ENCODE measurements around the gene TBC1D14. TPM values are rescaled to one million over a fixed set of nuclear protein-coding genes. Genes with fewer than 3 reads are reported as not detected.

Gene TBC1D14
- total and polyA plus RNA-seq, 2 of the 8 experiments (the other 6 are each of a cell fraction or from before 2014, with no cell fraction given), result 45.6 to 48.2 TPM

DNA sequence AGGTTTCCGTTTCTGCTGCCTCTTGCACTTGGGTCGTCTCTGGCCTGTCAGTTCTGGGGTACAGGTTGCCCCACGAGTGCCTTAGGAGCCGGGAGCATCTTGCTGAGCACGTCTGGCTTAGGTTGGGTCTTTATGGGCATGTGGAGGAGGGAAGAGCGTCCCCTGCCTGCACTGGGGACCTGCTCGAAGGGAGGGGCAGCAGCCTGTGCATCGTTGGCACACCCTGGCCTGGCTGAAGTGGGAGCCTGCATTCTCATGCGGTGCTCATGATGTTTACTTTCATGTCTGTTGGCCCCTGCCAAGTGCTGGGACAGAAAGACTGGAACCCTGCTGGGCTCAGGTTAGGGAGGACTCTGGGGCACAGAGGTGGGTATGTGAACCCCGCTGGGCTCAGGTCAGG lies 109.7 kb downstream of the TBC1D14 start:
- DNase-seq (ENCODE audit: low read depth in 1 of 2, low spot score in 2 of 2) (no peak), FAIRE-seq (no peak)
- Histone ChIP-seq H3K9ac (replicated peaks in 1 of 4; ENCODE audit: extremely low read depth in 1 of 4, low read depth in 3 of 4, low read length in 3 of 4) (no peak overlapping the region), H2BK5ac (ENCODE audit: low read depth, low read length) (no peak overlapping the region), H4K91ac (replicated peaks; ENCODE audit: insufficient read length, low read length) (no peak overlapping the region), H3K23me2 (ENCODE audit: low read depth, low read length) (no peaks in the 10 kb centered on the region), H2BK20ac (ENCODE audit: low read length) (no peak overlapping the region), H3K4me1 (replicated peaks in 1 of 4; ENCODE audit: control insufficient read depth in 3 of 4, insufficient read depth in 4 of 4, low read length in 3 of 4) (no peaks in the 10 kb centered on the region; a peak in 1 of 7 replicates), H4K8ac (ENCODE audit: extremely low read depth, insufficient read depth, low read length) (no peak overlapping the region), H3K9me3 (ENCODE audit: insufficient read depth in 2 of 2, low read depth in 1 of 2, low read length in 1 of 2) (no peaks in the 10 kb centered on the region), H2BK120ac (replicated peaks; ENCODE audit: low read depth, low read length) (no peak overlapping the region), H3K18ac (ENCODE audit: extremely low read depth, low read length) (no peak overlapping the region), H3K4ac (replicated peaks; ENCODE audit: insufficient read length, low read depth, low read length) (no peak overlapping the region), H4K20me1 (replicated peaks in 1 of 2; ENCODE audit: control insufficient read depth in 1 of 2, insufficient read depth in 2 of 2, low read length in 2 of 2) (peaks cover 6 to 21% of the 10 kb centered on the region in 2 experiments), H3K4me2 (ENCODE audit: insufficient read depth in 1 of 2, low read depth in 2 of 2, low read length in 2 of 2) (no peak overlapping the region), H3K27me3 (replicated peaks in 1 of 4; ENCODE audit: control insufficient read depth in 3 of 4, extremely low read depth in 1 of 4, insufficient read depth in 3 of 4, low read length in 3 of 4) (no peaks in the 10 kb centered on the region), H3K79me1 (ENCODE audit: low read depth, low read length) (peaks cover 4% of the 10 kb centered on the region), H3K4me3 (ENCODE audit: extremely low read depth in 1 of 4, insufficient read depth in 2 of 4, low read depth in 3 of 4, low read length in 4 of 4) (no peak overlapping the region), H3K56ac (replicated peaks; ENCODE audit: insufficient read length, low read depth, low read length) (no peak overlapping the region), H3K36me3 (ENCODE audit: control insufficient read depth in 2 of 4, insufficient read depth in 4 of 4, low read length in 3 of 4) (peaks cover 3 to 31% (median 20%) of the 10 kb centered on the region in 4 experiments; a peak in 7 of 8 replicates), H3K79me2 (ENCODE audit: control insufficient read depth in 1 of 2, insufficient read depth in 2 of 2, low read length in 2 of 2) (no peaks in the 10 kb centered on the region), H2BK15ac (ENCODE audit: low read length) (no peak overlapping the region), H2AFZ (ENCODE audit: low read length) (no peak overlapping the region), H3K27ac (ENCODE audit: low read depth, low read length) (no peak overlapping the region), H2BK12ac (ENCODE audit: low read depth, low read length) (no peak overlapping the region), H3K14ac (ENCODE audit: insufficient read length) (no peak overlapping the region), H2AK5ac (ENCODE audit: low read depth, low read length) (no peak overlapping the region), H4K5ac (ENCODE audit: insufficient read length, low read depth, low read length) (no peak overlapping the region), H3K23ac (ENCODE audit: insufficient read length) (no peak overlapping the region)
- ChIA-PET CTCF (ENCODE audit: partially characterized antibody) (interaction anchor here (0.8 to 2.7 kb wide), 5 partner anchors 11 to 52 kb away, joined by 4 to 16 read pairs (median 5); no protein-coding TSS in a partner anchor), POLR2A (ENCODE audit: partially characterized antibody) (no interaction called here)
- WGBS, 2 experiments (ENCODE audit: extremely low coverage in 1 of 2, insufficient coverage in 1 of 2, insufficient read length in 1 of 2, insufficient replicate concordance in 2 of 2, low coverage in 1 of 2, low lambda C conversion rate in 2 of 2, missing lambda C conversion rate in 1 of 2), result 90% methylated on average over 10 of the region's 10 CpGs; no CpG with 5 or more reads in 1 of the 2 experiments
- TF ChIP-seq POLR2A (IDR thresholded peaks at IDR 0.05; ENCODE audit: control extremely low read depth in 1 of 2, low read depth in 2 of 2, low read length in 2 of 2) (no peak), RNF2 (IDR thresholded peaks at IDR 0.05; ENCODE audit: borderline replicate concordance, low read depth, low read length, missing control alignments, poor library complexity, severe bottlenecking) (no peak), RXRA (IDR thresholded peaks at IDR 0.05; ENCODE audit: insufficient read depth, low read depth, low read length) (no peak), CBX5 (IDR thresholded peaks at IDR 0.05; ENCODE audit: low read depth, low read length) (no peak), PHF8 (conservative IDR thresholded peaks at IDR 0.05; ENCODE audit: low read depth, low read length) (no peak), EGR1 (IDR thresholded peaks at IDR 0.05; ENCODE audit: borderline replicate concordance, low read depth, low read length) (no peak), NANOG (IDR thresholded peaks at IDR 0.05; ENCODE audit: insufficient read depth, low read depth, low read length, poor library complexity, severe bottlenecking) (no peak), EZH2 (IDR thresholded peaks at IDR 0.05; ENCODE audit: low read depth, low read length, severe bottlenecking) (no peak), CREB1 (IDR thresholded peaks at IDR 0.05) (no peak), RAD21 (IDR thresholded peaks at IDR 0.05 in 1 of 2, conservative IDR thresholded peaks at IDR 0.05 in 1 of 2; ENCODE audit: low read depth in 2 of 2, low read length in 2 of 2) (no peak), MAFK (IDR thresholded peaks at IDR 0.05; ENCODE audit: low read depth, low read length) (no peak), ASH2L (IDR thresholded peaks at IDR 0.05; ENCODE audit: low read length) (no peak), SAP30 (IDR thresholded peaks at IDR 0.05; ENCODE audit: insufficient read depth, insufficient replicate concordance, low read length) (no peak), TAF1 (IDR thresholded peaks at IDR 0.05; ENCODE audit: low read depth, low read length) (no peak)
